Stimulated activated CD4-positive, alpha-beta T cell treated with anti-CD3 and anti-CD28 coated beads, Interleukin-15, amount 100 ng/mL, for 48 hours (primary cell): Measurements from ENCODE around the gene CDK19.
"Not testable (repeated sequence)": the region's sequence is repeated elsewhere in the genome, so short reads cannot be mapped to it uniquely, and the experiment has no call there.

Source experiments
- DNase-seq, 2 donors: peaks; one replicate each; pipeline ENCODE4 v3.0.0-alpha.2; 2020; ENCODE audit warnings: low read depth in 2 of 2

Gene CDK19

DNA sequence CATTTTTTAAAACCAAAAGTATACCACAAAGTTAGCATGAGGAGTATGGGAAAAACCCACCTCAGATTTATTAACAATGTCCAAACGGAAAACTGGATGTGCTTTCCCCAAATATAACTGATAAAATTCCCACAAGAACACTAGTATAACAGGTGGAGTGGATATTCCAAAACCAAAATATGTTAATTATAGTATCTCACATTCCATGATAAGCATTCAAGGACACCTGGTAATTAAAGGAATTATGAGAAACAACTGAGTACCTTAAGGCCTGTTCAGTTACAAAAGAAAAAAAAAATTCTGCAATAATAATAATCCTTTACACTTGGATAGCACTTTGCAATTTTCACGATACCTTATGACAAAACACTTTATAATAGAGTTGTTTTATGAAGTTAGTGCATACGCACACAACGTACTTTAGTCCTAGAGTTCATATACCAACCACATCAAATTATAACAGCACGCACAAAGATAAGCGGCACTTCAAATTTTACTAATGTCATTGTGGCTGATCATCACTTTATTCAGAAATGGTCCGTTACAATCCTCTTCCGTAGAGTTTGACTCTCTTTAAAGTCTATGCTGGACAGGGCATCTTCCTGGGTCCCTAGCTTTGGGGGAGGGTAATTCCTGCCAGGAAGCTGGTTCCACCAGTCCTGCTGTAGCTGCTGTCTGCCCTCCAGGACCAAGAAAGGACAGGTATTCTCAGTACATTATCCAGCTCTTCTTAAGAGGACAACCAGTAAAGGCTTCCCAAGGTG lies 1.7 kb downstream of the CDK19 start:
- DNase-seq, result no peak

DNA sequence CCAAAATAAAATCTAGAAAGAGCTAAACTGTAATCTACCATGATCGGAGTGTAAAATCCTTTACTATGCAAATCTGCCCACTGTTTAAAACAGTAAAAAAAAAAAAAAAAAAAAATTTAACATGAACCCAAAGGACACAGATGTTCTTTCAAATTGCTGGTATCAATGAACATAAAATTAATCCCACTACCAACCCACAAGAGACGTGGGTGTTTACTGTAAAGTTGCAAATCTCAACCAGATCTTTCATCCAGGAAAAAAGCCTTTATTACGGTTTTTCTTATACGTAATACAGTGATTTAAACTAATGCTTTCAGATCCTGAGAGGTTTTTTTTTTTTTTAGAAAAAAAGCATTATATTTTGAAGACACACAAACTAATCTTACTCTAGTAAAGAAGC lies 2.5 kb downstream of the CDK19 start:
- DNase-seq, result no peak

DNA sequence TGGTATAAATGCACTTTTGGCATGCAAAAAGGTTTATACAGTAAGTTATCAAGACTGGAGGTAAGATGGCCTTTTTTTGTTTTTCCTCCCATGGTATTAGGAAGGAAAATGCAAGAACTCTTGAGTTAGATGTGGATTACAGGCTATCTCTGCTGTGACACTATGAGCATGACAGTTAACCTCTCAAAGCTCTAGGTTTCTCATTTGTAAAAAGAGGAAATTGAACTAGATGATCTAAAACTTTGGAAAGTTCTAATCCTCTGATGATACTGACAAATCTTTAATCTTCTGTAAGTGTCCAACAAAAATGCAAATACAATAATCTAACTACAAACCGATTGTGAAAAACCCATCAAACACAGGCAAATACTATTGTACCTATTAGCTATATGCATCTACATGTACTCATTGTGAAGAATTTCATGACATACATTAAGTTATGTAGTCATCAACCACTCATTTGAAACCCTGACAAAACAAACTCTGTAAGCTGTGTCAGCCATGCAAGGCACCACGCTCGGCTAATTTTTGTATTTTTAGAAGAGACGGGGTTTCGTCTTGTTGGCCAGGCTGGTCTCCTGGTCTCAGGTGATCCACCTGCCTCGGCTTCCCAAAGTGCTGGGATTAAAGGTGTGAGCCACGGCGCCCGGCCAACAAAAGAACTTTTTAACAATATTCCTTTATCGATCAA lies 4.2 kb downstream of the CDK19 start:
- no peak for DNase-seq

DNA sequence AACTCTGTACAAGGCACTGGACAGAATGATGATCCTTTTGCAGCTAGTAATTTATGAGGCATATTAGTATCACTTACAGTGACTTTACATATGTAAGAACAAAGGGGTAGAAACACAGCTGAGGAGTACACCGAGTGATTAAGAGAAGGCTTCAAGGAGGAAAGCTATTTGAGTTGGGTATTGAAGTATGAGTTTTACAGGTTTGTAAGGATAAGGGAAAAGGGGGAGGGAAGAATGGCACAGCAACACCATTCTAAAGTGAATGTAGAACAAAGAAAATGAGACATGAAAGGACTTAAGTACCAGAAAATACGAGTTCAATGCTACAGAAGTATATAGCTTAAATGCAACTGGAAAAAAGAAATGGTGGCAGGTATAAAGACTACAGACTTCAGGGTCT lies 5.5 kb downstream of the CDK19 start:
- DNase-seq, result no peak

DNA sequence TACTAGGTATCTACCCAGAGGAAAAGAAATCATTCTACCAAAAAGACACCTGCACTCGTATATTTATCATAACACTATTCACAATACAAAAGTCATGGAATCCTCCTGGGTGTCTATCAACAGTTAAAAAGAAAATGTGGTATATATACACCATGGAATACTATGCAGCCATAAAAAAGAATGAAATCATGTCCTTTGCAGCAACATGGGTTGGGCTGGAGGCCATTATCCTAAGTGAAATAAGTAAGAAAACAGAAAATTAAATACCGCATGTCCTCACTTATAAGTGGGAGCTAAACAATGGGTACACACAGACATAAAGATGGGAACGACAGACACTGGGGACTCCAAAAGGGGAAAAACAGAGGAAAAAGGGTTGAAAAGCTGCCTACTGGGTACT lies 13.1 kb downstream of the CDK19 start:
- DNase-seq, result not testable (repeated sequence)

DNA sequence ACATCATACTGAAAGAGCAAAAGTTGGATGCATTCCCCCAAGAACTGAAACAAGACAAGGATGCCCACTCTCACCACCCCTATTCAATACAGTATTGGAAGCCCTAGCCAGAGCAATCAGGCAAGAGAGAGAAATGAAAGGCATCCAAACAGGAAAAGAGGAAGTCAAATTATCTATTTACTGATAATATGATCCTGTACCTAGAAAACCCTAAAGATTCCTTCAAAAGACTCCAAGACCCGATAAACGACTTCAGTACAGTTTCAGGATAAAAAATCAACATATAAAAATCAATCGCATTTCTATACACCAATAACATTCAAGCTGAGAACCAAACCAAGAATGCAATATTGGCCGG lies 14.5 kb downstream of the CDK19 start:
- no peak for DNase-seq

DNA sequence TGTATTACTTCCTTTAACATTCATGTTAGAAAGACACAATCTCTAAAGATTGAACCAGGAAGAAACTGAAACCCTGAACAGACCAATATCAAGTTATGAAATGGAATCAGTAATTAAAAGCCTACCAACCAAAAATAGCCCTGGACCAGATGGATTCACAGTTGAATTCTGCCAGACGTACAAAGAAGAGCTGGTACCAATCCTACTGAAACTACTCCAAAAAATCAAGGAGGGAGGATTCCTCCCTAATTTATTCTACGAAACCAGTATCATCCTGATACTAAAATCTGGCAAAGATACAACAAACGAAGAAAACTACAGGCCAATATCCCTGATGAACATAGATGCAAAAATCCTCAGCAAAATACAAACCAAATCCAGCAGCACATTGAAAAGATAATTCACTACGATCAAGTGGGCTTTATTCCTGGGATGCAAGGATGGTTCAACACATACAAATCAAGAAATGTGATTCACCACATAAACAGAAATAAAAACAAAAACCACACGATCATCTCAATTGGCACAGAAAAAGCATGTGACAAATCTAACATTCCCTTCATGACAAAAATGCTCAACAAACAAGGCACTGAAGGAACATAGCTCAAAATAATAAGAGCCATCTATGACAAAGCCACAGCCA lies 15.0 kb downstream of the CDK19 start:
- no peak for DNase-seq

DNA sequence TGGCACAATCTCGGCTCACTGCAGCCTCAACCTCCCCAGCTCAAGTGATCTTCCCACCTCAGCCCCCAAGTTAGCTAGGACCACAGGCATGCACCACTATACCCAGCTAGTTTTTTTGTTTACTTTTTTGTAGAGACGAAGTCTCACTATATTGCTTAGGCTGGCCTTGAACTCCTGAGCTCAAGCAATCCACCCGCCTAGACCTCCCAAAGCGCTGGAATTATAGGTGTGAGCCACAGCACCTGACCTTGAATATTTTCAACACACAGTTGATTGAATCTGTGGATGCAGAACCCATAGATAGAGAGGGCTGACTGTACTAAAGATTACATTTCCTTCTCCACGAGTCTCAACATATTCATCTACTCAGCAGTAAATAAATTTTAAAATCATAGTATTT lies 15.6 kb downstream of the CDK19 start:
- no peak for DNase-seq

DNA sequence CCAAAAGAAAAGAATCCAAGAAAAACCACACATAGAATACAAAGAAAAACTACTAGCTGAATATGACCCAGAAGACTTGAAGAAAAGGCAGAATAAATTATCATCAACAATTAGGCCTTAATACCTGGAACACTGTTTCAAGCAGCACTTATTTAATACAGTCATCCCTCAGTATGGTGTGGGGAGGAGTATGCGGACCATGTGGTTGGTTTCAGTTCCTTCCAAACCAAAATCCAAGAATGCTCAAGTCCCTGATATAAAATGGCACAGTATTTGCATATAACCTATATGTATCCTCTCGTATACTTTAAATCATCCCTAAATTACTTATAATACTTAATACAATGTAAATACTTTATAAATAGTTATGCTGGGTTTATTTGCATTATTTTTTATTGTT lies 16.1 kb downstream of the CDK19 start:
- DNase-seq, result no peak

DNA sequence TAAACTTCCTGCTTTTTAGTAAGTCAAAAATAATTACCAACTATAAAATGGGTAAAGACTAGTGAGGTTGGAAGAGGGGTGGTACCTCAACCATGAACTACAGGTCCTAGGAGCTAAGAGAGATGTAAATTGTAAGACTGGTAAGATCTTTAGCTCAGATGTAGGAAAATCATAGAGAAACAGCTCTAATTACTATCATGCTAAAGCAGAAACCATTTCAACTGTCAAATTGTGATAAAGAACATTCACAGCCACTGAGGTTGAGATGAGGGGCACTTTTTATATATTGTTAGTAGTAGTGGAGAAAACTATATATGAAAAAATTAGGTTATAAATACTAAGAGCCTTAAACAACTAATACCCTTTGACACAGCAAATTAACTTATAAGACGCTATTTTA lies 20.0 kb downstream of the CDK19 start:
- no peak for DNase-seq

DNA sequence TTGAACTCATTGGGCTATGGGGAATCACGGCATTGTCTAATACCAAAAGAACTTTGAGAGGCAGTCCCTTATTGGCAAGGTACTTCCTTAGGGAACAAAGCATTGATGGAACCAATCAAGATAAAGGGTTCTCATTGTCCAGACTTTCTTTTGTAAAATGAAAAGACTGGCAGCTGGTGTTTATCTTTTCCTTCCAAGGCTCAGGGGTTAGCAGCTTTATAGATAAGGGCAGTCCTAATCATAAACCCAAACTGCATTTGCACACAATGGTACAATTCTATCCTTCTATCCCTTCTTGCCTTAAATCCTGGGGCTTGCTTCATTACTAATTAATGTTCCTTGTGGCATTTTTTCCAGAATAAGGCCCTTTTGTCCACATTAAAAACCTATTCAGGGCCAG lies 28.6 kb downstream of the CDK19 start:
- DNase-seq, result no peak

DNA sequence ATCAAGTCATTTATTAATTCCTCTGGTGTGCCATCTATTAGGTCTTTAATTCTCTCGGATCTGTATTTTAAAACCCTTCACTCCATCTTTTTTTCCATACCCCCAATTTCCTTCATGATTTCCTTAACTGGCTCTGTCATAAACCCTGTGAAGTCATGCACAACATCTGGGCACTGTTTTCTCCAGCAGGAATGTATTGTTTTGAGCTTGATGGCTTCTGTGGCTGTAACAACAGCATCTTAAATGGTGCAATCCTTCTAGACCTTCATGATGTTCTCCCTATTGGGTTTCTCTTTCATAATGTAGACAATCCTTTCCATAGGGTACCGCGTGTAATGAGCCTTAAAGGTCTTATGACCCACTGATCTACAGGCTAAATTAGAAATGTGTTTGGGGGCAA lies 29.0 kb downstream of the CDK19 start:
- no peak for DNase-seq

DNA sequence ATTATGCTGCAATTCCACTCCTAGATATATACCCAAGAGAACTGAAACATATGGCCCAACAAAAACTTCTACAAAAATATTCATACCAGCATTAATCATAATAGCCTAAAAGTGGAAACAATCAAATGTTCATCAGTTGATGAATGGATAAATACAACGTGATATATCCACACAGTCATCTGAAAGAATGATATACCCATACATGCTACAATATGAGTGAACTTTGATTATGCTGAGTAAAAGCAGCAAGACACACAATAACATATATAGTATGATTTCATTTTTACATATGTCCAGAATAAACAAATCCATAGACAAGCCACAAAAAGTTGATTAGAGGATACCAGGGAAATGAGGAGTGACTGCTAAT lies 30.7 kb downstream of the CDK19 start:
- DNase-seq, result no peak

DNA sequence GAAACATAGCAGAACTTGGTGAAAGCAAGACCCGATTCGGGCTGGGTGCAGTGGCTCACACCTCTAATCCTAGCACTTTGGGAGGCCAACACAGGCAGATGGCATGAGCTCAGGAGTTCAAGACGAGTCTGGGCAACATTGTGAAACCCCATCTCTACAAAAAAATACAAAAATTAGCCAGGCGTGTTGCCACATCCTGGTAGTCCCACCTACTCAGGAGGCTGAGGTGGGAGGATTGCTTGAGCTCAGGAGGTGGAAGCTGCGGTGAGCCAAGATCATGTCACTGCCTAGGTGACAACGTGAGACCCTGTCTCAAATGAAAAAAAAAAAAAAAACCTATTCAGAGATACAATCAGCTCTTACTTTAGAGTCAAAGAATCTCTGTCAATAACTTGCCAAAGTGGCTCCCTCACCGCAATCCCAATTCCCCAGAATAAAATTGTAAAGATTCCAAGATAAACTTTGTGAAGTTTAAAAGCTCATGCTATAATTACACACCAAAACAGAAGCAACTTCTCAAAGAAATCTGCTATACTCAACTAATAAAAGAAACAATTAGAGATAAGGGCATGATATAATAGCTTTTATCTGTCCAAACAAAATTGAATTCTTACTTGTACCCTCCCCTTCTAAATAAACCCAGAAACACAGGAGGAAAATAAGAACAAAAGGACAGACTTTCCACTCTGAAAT lies 33.6 kb downstream of the CDK19 start:
- DNase-seq, result no peak

DNA sequence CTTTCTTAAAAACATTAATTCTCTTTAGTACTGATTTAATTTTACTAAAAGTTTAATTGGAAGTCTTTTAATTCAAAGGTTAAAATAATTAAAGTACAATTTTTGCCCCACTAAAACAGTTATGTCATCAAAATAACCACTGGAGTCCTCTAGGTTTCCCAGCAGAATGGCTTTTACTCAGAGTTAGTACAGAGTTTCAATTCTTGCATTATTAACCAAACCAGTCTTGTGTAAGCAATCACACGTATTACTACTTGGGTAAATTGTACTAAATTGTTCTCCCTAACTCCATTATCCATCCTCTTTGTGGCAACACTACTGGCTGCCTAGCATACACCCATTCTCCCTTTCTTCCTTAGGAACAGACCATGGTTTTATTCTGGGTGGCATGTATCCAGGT lies 36.9 kb downstream of the CDK19 start:
- DNase-seq, result no peak

DNA sequence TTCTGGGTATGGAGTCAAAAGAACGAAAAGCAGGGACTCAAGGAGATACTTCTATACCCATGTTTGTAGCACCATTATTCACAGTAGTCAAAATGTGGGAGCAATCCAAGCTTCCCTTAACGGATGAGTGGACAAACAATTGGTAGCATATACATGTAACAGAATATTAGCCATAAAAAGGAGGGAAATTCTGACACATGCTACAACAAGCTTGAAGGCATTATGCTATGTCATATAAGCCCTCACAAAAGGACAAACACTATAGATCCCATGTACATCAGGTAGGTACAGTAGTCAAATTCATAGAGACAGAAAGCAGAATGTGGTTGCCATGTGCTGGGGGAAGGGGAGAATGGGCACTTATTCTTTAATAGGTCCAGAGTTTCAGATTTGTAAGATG lies 37.6 kb downstream of the CDK19 start:
- DNase-seq, result no peak

DNA sequence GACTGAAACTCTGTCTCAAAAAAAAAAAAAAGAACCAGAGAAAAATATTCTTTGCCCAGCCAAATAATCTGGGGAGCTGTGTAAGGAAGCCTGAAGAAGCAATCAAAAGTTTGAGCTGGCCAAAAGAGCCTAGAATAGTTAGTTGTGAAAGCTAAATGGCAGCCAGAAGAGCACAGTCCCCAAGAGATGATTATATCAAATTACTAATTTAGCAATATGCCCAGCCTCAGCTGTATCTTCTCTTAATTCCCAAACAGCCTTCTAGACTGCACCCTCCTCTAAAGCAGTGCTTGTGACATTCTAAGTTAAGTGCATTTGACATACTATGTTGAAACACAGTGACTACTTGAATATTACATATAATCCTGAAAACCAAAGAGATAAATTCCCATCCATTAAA lies 38.9 kb downstream of the CDK19 start:
- no peak for DNase-seq

DNA sequence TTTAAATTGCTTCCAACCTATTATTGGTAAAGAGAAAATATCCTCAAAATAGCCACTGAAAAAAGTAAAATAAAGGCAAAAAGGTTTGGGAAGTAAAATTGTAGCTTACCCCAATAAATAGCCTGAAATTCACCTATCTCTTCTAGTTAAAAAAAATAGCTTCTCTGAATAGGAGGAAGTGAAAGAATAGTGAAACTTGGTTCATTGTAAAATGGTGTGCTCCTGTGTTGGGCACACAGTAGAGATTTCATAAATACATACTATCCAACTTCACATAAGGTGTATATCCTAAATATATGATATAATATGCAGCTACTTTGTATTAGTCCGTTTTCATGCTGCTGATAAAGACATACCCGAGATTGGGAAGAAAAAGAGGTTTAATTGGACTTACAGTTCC lies 45.3 kb downstream of the CDK19 start:
- no peak for DNase-seq

DNA sequence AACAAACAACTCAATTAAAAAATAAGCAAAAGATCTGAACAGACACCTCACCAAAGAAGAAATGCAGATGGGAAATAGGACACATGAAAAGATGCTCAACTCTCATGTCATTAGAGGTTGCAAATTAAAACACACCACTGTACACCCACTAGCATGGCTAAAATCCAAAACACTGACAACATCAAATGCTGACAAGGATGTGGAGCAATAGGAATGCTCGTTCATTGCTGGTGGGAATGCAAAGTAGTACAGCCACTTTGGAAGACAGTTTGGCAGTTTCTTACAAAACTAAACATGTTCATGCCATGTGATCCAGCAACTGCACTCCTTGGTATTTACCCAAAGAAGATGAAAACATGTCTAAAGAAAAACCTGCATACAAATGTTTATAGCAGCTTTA lies 47.2 kb downstream of the CDK19 start:
- no peak for DNase-seq

DNA sequence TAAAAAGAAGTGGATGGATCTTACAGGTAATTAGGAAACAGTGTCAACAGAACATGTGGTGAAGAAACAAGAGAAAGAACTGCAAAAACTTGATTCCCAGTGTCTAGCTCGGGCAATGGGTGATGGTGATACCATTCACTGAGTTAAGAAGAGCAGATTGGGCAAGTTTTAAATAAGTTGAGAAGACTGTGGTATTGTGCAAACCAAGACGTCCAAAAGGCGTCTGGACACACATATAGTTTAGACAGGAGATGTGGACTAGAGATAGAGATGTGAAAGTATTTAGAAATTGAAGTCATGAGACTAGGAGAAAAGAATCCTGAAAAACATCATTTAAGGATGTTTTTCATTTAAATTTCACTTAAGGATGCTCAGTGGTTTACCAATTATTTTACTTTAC lies 53.9 kb downstream of the CDK19 start:
- no peak for DNase-seq

DNA sequence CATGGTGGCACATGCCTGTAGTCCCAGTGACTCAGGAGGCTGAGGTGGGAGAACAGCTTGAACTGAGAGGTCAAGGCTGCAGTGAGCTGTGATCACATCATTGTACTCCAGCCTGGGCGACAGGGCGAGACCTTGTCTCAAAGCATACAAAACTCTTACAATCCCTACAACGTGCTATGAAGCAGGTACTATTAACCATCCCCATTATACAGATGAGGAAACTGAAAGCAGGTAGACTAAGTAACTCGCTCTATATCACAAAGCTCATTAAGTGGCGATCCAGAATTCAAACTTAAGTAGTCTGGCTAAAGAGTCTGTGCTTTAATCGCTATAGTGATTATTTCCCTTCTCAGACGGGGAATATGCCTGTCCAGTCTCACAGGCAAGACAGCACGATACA lies 54.7 kb downstream of the CDK19 start:
- no peak for DNase-seq

DNA sequence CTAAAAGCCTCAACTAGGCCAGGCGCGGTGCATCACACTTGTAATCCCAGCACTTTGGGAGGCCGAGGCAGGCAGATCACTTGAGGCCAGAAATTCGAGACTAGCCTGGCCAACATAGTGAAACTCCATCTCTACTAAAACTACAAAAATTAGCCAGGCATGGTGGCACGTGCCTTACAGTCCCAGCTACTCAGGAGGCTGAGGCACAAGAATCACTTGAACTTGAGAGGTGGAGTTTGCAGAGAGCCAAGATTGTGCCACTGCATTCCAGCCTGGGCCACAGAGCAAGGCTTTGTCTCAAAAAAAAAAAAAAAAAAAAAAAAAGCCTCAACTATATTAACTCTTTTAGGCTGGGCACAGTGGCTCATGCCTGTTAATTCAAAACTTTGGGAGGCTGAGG lies 55.2 kb downstream of the CDK19 start:
- not testable (repeated sequence) for DNase-seq

DNA sequence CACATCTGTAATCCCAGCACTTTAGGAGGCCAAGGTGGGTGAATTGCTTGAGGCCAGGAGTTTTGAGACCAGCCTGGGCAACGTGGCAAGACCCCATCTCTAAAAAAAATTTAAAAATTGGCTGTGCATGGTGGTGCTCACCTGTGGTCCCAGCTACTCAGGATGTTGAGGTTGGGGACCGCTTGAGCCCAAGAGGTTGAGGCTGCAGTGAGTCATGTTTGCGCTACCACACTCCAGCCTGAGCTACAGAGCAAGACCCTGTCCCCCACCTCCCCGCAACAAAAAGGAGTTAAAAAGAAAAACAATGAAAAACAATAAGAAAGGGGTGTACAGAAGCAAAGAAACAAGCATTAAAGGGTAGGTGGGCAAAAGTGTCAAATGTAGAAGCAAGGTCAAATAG lies 57.3 kb downstream of the CDK19 start:
- DNase-seq, result no peak
